Sigmoid colon (tissue), 7 donors: Measurements from ENCODE around the gene ELOB. TPM values are rescaled to one million over a fixed set of nuclear protein-coding genes. Genes with fewer than 3 reads are reported as not detected.

Experiments
- DNase-seq: peaks from one replicate; pipeline ENCODE4 v3.0.0-alpha.2; 2019
- H3K27ac ChIP-seq, 4 donors: fragments of 200-600 bp; sonication (generic); one replicate each; pipeline ENCODE4 v1.5.1; 2016 to 2019; ENCODE audit warnings: mild to moderate bottlenecking in 1 of 4
- H3K27me3 ChIP-seq, 3 donors: fragments of 200-600 bp; sonication (generic); one replicate each; pipeline ENCODE4 v1.5.1; 2019; ENCODE audit warnings: mild to moderate bottlenecking in 1 of 3
- H3K36me3 ChIP-seq, 4 donors: fragments of 200-600 bp; sonication (generic); one replicate each; pipeline ENCODE4 v1.5.1; 2016 to 2019
- H3K4me1 ChIP-seq, 4 donors: fragments of 200-600 bp; sonication (generic); one replicate each; pipeline ENCODE4 v1.5.1; 2017 to 2019
- H3K4me3 ChIP-seq, 4 donors: fragments of 200-600 bp; sonication (generic); one replicate each; pipeline ENCODE4 v1.5.1; 2017 to 2019; ENCODE audit warnings: mild to moderate bottlenecking in 2 of 4, moderate library complexity in 1 of 4
- H3K9me3 ChIP-seq, 4 donors: fragments of 200-600 bp in 3 of 4; sonication (generic) in 3 of 4; one replicate each; pipeline versions ENCODE4 v1.5.1 to v1.6.1; 2013 to 2019
- EP300 ChIP-seq, 4 donors: sonication (generic); formaldehyde crosslinking; IDR thresholded peaks; one replicate each; pipeline ENCODE4 v1.6.1; 2017; ENCODE audit warnings: antibody characterized with exemption in 4 of 4
- POLR2A ChIP-seq, 2 donors: fragments of 450-650 bp; IDR thresholded peaks; one replicate each; pipeline ENCODE4 v1.6.1; 2016; ENCODE audit warnings: antibody characterized with exemption in 2 of 2, mild to moderate bottlenecking in 2 of 2, moderate library complexity in 2 of 2
- POLR2AphosphoS5 ChIP-seq, 4 donors: sonication (generic); formaldehyde crosslinking; IDR thresholded peaks; one replicate each; pipeline ENCODE4 v1.6.1; 2017; ENCODE audit warnings: antibody characterized with exemption in 4 of 4
- WGBS, 2 donors: extraction: QIAGEN DNeasy Blood & Tissue Kit; methylation state at CpG; one replicate each; pipeline ENCODE4 v1.1.7; 2013; 5-methylcytosine and 5-hydroxymethylcytosine counted together
- intact Hi-C: fragments of 100-400 bp; cut with DNase I; formaldehyde crosslinking; loops from one replicate; pipeline ENCODE4 v1.15.1; 2023
- polyA plus RNA-seq, 3 donors: library from polyadenylated mRNA; stranded (reverse); fragments of 200-250 nt; gene quantifications; one replicate each; pipeline ENCODE4 v1.2.3, GENCODE V29; 2013
- total RNA-seq, 4 donors: library from RNA; depleted of rRNA; stranded (reverse); fragments of >200 nt; gene quantifications; one replicate each; pipeline ENCODE4 v1.1.0, GENCODE V29; 2016
- TF ChIP-seq, protein P1 (sequence below), 4 experiments: fragments of 450-650 bp in 3 of 4; fragments of 200-600 bp in 1 of 4; IDR thresholded peaks; one replicate each; pipeline ENCODE4 v1.5.1; 2016 to 2019; ENCODE audit warnings: antibody characterized with exemption in 4 of 4, mild to moderate bottlenecking in 3 of 4, moderate library complexity in 2 of 4
- donor health status: healthy with polysubstance abuse.
- donor health status: Bipolar disorder and iron deficiency.
- donor health status: healthy.

ELOB gene
- total and polyA plus RNA-seq, 7 donors: 329 to 1,166 (median 475) TPM

DNA sequence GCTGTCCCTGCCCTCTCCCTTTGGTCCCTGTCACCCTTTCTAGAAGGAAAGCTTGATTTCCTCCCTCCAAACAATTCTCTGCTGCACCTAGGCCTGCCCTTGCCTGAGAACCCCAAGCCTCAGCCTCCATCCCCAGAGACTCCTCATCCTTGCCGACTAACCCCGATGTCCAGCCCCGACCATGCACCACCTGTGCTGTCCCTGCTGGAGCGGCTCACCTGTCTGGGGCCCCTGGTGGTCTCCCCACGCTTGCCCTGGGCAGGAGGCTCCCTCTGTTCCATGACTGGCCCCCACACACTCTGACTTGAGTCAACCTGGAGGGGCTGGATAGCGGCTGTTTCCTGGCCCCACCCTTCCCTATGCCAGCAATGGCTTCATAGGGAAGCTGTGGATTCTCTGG lies 36.6 kb downstream of the ELOB start:
- Histone ChIP-seq H3K27me3 (peaks cover 0 to 30% (median 27%) of the 10 kb centered on the region in 3 donors), H3K36me3 (no peaks in the 10 kb centered on the region), H3K27ac (no peak overlapping the region), H3K9me3 (no peaks in the 10 kb centered on the region), H3K4me1 (no peaks in the 10 kb centered on the region), H3K4me3 (no peak overlapping the region)
- intact Hi-C loops: no loop called here
- WGBS, 2 donors: 93% methylated on average over 6 of the region's 6 CpGs
- no peak for DNase-seq
- TF ChIP-seq, protein P1, sequence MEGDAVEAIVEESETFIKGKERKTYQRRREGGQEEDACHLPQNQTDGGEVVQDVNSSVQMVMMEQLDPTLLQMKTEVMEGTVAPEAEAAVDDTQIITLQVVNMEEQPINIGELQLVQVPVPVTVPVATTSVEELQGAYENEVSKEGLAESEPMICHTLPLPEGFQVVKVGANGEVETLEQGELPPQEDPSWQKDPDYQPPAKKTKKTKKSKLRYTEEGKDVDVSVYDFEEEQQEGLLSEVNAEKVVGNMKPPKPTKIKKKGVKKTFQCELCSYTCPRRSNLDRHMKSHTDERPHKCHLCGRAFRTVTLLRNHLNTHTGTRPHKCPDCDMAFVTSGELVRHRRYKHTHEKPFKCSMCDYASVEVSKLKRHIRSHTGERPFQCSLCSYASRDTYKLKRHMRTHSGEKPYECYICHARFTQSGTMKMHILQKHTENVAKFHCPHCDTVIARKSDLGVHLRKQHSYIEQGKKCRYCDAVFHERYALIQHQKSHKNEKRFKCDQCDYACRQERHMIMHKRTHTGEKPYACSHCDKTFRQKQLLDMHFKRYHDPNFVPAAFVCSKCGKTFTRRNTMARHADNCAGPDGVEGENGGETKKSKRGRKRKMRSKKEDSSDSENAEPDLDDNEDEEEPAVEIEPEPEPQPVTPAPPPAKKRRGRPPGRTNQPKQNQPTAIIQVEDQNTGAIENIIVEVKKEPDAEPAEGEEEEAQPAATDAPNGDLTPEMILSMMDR (IDR thresholded peaks at IDR 0.05): no peak
- TF ChIP-seq POLR2A (IDR thresholded peaks at IDR 0.05) (no peak), EP300 (IDR thresholded peaks at IDR 0.05) (no peak), POLR2AphosphoS5 (IDR thresholded peaks at IDR 0.05) (no peak)

DNA sequence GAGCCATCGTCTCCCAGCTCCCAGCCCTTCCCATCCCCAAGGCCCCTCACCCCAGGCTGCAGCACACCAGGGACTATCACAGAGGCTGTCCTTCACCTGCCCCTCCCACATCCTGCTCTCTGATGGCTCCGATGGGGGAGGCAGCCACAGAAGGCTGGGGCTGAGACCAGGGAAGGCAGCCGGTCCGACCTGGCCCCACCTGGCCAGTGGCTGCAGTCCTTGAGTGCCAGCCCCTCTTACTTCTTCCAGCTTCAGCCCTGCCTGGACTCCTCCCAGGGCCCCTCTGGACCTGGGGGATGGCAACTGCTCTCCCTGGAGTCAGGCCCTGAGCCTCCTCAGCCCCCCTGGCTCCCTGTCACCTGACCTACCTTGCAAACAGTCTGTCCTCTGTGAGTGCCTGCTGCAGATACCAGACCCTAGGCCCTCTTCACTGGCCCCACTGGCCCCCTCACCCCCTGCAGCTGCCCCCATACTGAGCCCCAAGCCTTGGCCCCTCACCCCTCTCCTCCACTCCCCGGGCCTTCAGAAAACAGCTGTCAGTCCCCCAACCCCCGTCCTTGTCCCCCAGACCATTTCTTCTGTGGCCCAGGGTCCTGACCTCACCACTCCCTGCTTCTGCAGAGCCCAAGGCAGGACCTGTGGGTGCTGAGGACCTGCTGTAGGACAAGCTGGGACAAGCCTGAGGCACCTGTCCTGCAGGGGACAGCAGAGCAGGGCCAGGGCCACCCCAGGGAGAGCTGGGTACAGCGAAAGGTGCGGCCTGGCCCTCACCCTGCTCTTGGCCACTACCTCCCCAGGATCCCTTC lies 37.3 kb downstream of the ELOB start:
- TF ChIP-seq POLR2A (IDR thresholded peaks at IDR 0.05) (no peak), EP300 (IDR thresholded peaks at IDR 0.05) (no peak)
- Histone ChIP-seq H3K27ac (no peak overlapping the region), H3K4me1 (no peaks in the 10 kb centered on the region), H3K9me3 (no peaks in the 10 kb centered on the region), H3K4me3 (no peak overlapping the region), H3K27me3 (peaks cover 0 to 30% (median 27%) of the 10 kb centered on the region in 3 donors), H3K36me3 (no peaks in the 10 kb centered on the region)
- 71 to 80% methylated on average over 8 of the region's 8 CpGs for WGBS, 2 donors
- intact Hi-C loops: no loop called here
- no peak for DNase-seq

DNA sequence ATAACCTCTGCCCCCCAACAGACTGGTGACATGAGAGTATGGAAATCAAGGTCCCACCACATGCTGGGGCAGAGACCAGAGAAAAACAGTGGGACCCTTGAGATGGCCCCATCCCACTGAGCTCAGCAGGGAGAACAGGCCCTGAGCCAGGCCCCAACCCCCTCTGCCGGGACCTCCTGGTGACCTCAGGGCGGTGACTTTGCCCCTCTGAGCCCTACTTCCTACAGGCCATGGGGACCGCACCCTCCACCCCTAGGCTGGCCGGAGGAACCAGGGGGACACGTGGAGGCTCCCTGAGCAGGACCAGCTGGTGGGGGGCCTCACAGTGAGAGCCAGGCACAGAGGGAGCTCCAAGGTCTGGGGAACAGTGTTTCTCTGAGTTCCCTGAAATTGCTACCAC lies 38.5 kb downstream of the ELOB start:
- no peaks in the 10 kb centered on the region for H3K4me1 ChIP-seq
- no peak overlapping the region for H3K27ac ChIP-seq
- peaks cover 0 to 30% (median 27%) of the 10 kb centered on the region in 3 donors for H3K27me3 ChIP-seq
- no peaks in the 10 kb centered on the region for H3K9me3 ChIP-seq
- TF ChIP-seq, protein P1 (IDR thresholded peaks at IDR 0.05): no peak
- TF ChIP-seq POLR2AphosphoS5 (IDR thresholded peaks at IDR 0.05) (no peak), EP300 (IDR thresholded peaks at IDR 0.05) (no peak), POLR2A (IDR thresholded peaks at IDR 0.05) (no peak)
- intact Hi-C loops: no loop called here
- 75 to 80% methylated on average over 5 of the region's 5 CpGs for WGBS, 2 donors
- no peak overlapping the region for H3K4me3 ChIP-seq
- H3K36me3 ChIP-seq: no peaks in the 10 kb centered on the region
- DNase-seq: no peak

DNA sequence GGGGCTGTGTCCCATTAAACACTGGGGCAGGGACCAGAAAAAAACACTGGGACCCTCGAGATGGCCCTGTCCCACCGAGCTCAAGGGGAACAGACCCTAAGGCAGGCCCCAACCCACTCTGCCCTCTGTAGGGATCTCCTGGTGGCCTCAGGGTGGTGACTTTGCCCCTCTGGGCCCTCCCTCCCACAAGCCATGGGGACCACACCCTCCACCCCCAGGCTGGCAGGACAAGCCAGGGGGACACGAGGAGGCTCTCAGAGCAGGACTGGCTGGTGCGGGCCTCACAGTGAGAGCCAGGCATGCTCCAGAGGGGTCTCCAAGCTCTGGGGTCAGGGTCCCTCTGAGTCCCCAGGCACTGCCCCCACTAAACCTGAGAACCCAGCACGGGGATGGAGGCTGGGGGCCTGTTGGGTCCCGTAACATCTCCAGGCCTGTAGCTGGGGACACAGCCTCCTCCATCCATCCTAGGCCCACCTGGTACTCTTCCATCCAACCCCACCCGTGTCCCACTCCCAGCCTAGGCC lies 39.1 kb downstream of the ELOB start:
- 76 to 86% methylated on average over 7 of the region's 7 CpGs for WGBS, 2 donors
- Histone ChIP-seq H3K4me3 (no peak overlapping the region), H3K27me3 (peaks cover 0 to 30% (median 27%) of the 10 kb centered on the region in 3 donors), H3K9me3 (no peaks in the 10 kb centered on the region), H3K36me3 (no peaks in the 10 kb centered on the region), H3K27ac (no peak overlapping the region), H3K4me1 (no peaks in the 10 kb centered on the region)
- TF ChIP-seq, protein P1 (IDR thresholded peaks at IDR 0.05): no peak
- TF ChIP-seq EP300 (IDR thresholded peaks at IDR 0.05) (no peak), POLR2AphosphoS5 (IDR thresholded peaks at IDR 0.05) (no peak), POLR2A (IDR thresholded peaks at IDR 0.05) (no peak)
- DNase-seq: peak; percentile 58
- intact Hi-C loops: no loop called here

DNA sequence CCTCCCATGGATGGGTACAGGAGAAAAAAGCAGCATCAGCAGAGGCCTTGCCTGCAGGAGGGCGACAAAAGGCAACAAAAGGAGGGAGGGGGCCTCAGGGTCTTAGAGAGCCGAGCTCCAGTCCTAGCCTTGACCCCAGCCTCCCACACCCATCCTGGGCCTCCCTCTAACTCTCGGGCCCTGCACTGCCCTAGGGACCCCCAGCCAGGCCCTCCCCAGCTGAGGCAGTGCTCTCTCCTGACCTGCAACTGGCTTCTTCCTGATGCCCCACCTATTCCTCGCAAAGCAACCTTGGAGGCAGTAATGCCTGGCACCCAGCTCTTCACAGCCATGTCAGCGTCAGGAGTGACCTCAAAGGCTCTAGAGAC lies 39.9 kb downstream of the ELOB start:
- DNase-seq: no peak
- TF ChIP-seq, protein P1 (IDR thresholded peaks at IDR 0.05): no peak
- TF ChIP-seq POLR2AphosphoS5 (IDR thresholded peaks at IDR 0.05) (no peak), EP300 (IDR thresholded peaks at IDR 0.05) (no peak), POLR2A (IDR thresholded peaks at IDR 0.05) (no peak)
- intact Hi-C loops: no loop called here
- no peaks in the 10 kb centered on the region for H3K36me3 ChIP-seq
- H3K4me3 ChIP-seq: no peak overlapping the region
- H3K4me1 ChIP-seq: no peaks in the 10 kb centered on the region
- peaks cover 0 to 30% (median 27%) of the 10 kb centered on the region in 3 donors for H3K27me3 ChIP-seq
- H3K27ac ChIP-seq: no peak overlapping the region
- H3K9me3 ChIP-seq: no peaks in the 10 kb centered on the region
- WGBS, 2 donors: 80 to 90% methylated on average over 5 of the region's 5 CpGs
